ENCODE data around the gene THPO.
"Not testable (repeated sequence)": the region's sequence is repeated elsewhere in the genome, so short reads cannot be mapped to it uniquely, and the experiment has no call there.

The THPO gene

GRCh38 chr3:184347321-184348056, 30.5 kb downstream of the THPO start:
- no peak for DNase-seq

- DNase-seq: no peak
Observed at GRCh38 chr3:184346480-184347190, 31.4 kb downstream of the THPO start.

GRCh38 chr3:184345317-184346144, 32.5 kb downstream of the THPO start:
- DNase-seq: no peak

- DNase-seq: no peak
Observed at GRCh38 chr3:184344579-184345316, 33.3 kb downstream of the THPO start.

GRCh38 chr3:184343200-184343876, 34.7 kb downstream of the THPO start:
- DNase-seq: no peak

GRCh38 chr3:184341925-184342324, 36.1 kb downstream of the THPO start:
- DNase-seq: no peak

- not testable (repeated sequence) for DNase-seq
Observed at GRCh38 chr3:184339451-184340135, 38.4 kb downstream of the THPO start.

GRCh38 chr3:184339001-184339400, 39.0 kb downstream of the THPO start:
- DNase-seq: no peak

- no peak for DNase-seq
Observed at GRCh38 chr3:184338511-184338945, 39.5 kb downstream of the THPO start.

- DNase-seq: no peak
Observed at GRCh38 chr3:184337981-184338380, 40.0 kb downstream of the THPO start.

- DNase-seq: no peak
Observed at GRCh38 chr3:184337399-184337714, 40.6 kb downstream of the THPO start, which contains the start of gene FAM131A. FAM131A (plus strand) TSS chr3:184337600; CDS start chr3:184337631, 31 bp downstream.

GRCh38 chr3:184336547-184337398, 41.2 kb downstream of the THPO start:
- DNase-seq: no peak

GRCh38 chr3:184335661-184336546, 42.1 kb downstream of the THPO start:
- DNase-seq: peak; percentile 97

GRCh38 chr3:184335291-184335660, 42.7 kb downstream of the THPO start:
- no peak for DNase-seq

GRCh38 chr3:184334470-184335158, 43.4 kb downstream of the THPO start:
- DNase-seq: peak; percentile 72

GRCh38 chr3:184333700-184334099, 44.3 kb downstream of the THPO start:
- no peak for DNase-seq

GRCh38 chr3:184333190-184333589, 44.8 kb downstream of the THPO start:
- no peak for DNase-seq

GRCh38 chr3:184332370-184333090, 45.5 kb downstream of the THPO start:
- DNase-seq: no peak

Data from activated CD8-positive, alpha-beta memory T cell treated with anti-CD3 and anti-CD28 coated beads for 24 hours (primary cell).